ENCODE measurements around the gene LDLRAD4. TPM values are rescaled to one million over a fixed set of nuclear protein-coding genes. Genes with fewer than 3 reads are reported as not detected.

Gene LDLRAD4
- total RNA-seq, 1 donor from 2014 or later: 34.1 TPM

DNA sequence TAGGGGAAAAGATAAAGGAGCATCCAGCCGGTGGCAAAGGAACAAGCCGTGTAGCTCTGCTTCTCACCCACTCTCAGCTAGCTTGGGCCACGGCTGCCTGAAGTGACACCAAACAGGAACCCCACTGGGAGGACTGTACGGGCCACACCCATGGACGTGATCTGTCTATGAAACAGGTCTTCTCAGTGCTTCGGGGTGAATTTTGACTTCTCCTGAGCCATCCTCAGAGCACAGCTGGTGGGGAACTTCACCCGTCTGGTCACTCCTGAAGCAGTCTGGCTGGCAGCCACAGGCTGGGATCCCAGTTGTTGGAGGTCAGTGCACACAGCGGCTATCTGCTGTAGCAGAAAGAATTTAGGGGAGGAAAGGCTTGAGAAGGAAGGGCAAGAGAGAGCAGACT lies 284.0 kb downstream of the LDLRAD4 start:
- H3K36me3 Mint-ChIP-seq (ENCODE audit: low read depth, unreplicated experiment): peaks cover 23% of the 10 kb centered on the region
- no peak overlapping the region for H3K27ac Mint-ChIP-seq (ENCODE audit: unreplicated experiment)
- TF ChIP-seq, protein P1, sequence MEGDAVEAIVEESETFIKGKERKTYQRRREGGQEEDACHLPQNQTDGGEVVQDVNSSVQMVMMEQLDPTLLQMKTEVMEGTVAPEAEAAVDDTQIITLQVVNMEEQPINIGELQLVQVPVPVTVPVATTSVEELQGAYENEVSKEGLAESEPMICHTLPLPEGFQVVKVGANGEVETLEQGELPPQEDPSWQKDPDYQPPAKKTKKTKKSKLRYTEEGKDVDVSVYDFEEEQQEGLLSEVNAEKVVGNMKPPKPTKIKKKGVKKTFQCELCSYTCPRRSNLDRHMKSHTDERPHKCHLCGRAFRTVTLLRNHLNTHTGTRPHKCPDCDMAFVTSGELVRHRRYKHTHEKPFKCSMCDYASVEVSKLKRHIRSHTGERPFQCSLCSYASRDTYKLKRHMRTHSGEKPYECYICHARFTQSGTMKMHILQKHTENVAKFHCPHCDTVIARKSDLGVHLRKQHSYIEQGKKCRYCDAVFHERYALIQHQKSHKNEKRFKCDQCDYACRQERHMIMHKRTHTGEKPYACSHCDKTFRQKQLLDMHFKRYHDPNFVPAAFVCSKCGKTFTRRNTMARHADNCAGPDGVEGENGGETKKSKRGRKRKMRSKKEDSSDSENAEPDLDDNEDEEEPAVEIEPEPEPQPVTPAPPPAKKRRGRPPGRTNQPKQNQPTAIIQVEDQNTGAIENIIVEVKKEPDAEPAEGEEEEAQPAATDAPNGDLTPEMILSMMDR (IDR thresholded peaks at IDR 0.05; ENCODE audit: unreplicated experiment): no peak
- peaks cover 18% of the 10 kb centered on the region for H3K27me3 Mint-ChIP-seq (ENCODE audit: unreplicated experiment)
- peaks cover 12% of the 10 kb centered on the region for H3K9me3 Mint-ChIP-seq (ENCODE audit: unreplicated experiment)
- H3K4me3 Mint-ChIP-seq (ENCODE audit: unreplicated experiment): no peak overlapping the region
- no peak for DNase-seq (ENCODE audit: low spot score)
- H3K4me1 Mint-ChIP-seq (ENCODE audit: unreplicated experiment): peaks cover 30% of the 10 kb centered on the region

DNA sequence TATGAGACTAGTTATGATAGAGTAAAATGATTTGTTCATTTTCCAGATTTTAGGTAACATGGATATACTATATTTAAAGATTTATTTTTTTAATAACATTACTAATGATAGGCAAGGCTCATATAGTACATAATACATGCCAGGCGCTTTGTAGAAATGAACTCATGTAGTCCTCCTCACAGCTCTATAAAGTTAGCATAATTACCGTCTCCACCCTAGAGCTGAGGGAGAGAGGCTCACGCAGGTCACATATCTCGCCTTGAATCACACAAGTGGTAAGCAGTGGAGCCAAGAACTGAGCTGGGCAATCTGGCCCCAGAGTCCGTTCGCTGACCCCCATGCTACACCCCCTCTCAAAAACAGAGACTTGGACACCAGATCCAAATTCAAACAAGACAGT lies 285.3 kb downstream of the LDLRAD4 start:
- TF ChIP-seq, protein P1 (IDR thresholded peaks at IDR 0.05; ENCODE audit: unreplicated experiment): no peak
- peaks cover 30% of the 10 kb centered on the region for H3K4me1 Mint-ChIP-seq (ENCODE audit: unreplicated experiment)
- H3K4me3 Mint-ChIP-seq (ENCODE audit: unreplicated experiment): no peak overlapping the region
- H3K27me3 Mint-ChIP-seq (ENCODE audit: unreplicated experiment): peaks cover 12% of the 10 kb centered on the region
- DNase-seq (ENCODE audit: low spot score): no peak
- peaks cover 9% of the 10 kb centered on the region for H3K9me3 Mint-ChIP-seq (ENCODE audit: unreplicated experiment)
- H3K27ac Mint-ChIP-seq (ENCODE audit: unreplicated experiment): no peak overlapping the region
- peaks cover 12% of the 10 kb centered on the region for H3K36me3 Mint-ChIP-seq (ENCODE audit: low read depth, unreplicated experiment)

- H3K9me3 Mint-ChIP-seq (ENCODE audit: unreplicated experiment): no peaks in the 10 kb centered on the region
- peaks cover 4% of the 10 kb centered on the region for H3K36me3 Mint-ChIP-seq (ENCODE audit: low read depth, unreplicated experiment)
- peaks cover 23% of the 10 kb centered on the region for H3K4me1 Mint-ChIP-seq (ENCODE audit: unreplicated experiment)
- no peak for DNase-seq (ENCODE audit: low spot score)
- H3K4me3 Mint-ChIP-seq (ENCODE audit: unreplicated experiment): no peak overlapping the region
- TF ChIP-seq, protein P1 (IDR thresholded peaks at IDR 0.05; ENCODE audit: unreplicated experiment): no peak
- H3K27ac Mint-ChIP-seq (ENCODE audit: unreplicated experiment): no peak overlapping the region
- peaks cover 2% of the 10 kb centered on the region for H3K27me3 Mint-ChIP-seq (ENCODE audit: unreplicated experiment)
Observed at GRCh38 chr18:13505780-13506345, 287.3 kb downstream of the LDLRAD4 start.

DNA sequence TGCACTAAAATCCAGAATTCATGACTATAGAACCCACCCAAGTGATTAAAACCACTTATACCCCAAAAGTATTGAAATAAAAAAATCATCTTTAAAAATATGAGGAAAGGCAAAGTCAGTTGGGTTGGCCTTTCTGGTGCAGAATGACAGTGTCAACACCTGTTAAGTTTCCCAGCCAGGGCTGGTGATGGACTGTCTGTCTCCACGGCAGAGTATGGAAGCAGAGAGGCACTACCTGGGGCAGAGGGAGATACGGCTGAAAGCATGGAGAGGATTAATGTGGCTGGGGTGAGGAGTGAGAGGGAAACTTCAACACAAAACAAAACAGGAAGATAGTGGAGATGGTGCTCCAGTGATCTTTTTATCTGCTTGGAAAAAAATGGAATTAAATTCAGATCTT lies 292.0 kb downstream of the LDLRAD4 start:
- peaks cover 10% of the 10 kb centered on the region for H3K4me1 Mint-ChIP-seq (ENCODE audit: unreplicated experiment)
- TF ChIP-seq, protein P1 (IDR thresholded peaks at IDR 0.05; ENCODE audit: unreplicated experiment): no peak
- H3K27ac Mint-ChIP-seq (ENCODE audit: unreplicated experiment): no peak overlapping the region
- H3K36me3 Mint-ChIP-seq (ENCODE audit: low read depth, unreplicated experiment): peaks cover 5% of the 10 kb centered on the region
- H3K4me3 Mint-ChIP-seq (ENCODE audit: unreplicated experiment): no peak overlapping the region
- DNase-seq (ENCODE audit: low spot score): no peak
- no peaks in the 10 kb centered on the region for H3K27me3 Mint-ChIP-seq (ENCODE audit: unreplicated experiment)
- H3K9me3 Mint-ChIP-seq (ENCODE audit: unreplicated experiment): no peaks in the 10 kb centered on the region

DNA sequence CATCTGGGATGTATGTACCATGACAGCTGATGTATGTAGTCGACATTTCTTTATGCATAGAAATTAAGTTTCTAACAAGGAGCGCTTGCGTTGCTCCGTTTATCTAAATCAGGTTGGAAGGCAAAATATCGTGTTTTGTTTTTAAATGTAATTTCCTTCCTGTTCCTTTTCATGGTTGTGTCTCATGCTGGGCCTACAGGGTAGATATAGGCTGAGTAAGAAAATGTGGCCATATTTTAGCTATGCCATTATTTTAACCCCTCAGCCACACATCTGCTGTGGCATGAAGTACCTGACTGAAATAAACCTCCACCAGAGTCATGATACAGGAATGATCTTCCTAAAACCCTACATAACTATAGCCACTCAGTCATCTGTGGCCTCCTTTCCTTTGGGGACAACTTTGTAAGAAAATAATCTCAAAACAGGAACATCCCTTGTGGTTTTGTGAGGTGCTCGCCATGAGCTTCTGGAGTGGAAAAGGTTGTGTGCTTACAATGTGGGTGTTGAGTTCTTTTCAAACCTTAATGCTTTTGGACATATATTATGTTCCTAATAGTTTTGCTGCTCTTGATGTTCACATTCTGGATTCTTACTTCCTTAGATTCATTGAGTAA lies 293.5 kb downstream of the LDLRAD4 start:
- H3K27ac Mint-ChIP-seq (ENCODE audit: unreplicated experiment): no peak overlapping the region
- TF ChIP-seq, protein P1 (IDR thresholded peaks at IDR 0.05; ENCODE audit: unreplicated experiment): no peak

More for the DNA sequence above, 293.5 kb downstream of the LDLRAD4 start:
- no peak overlapping the region for H3K4me3 Mint-ChIP-seq (ENCODE audit: unreplicated experiment)
- H3K4me1 Mint-ChIP-seq (ENCODE audit: unreplicated experiment): peaks cover 5% of the 10 kb centered on the region
- no peaks in the 10 kb centered on the region for H3K27me3 Mint-ChIP-seq (ENCODE audit: unreplicated experiment)
- H3K36me3 Mint-ChIP-seq (ENCODE audit: low read depth, unreplicated experiment): peaks cover 12% of the 10 kb centered on the region
- no peaks in the 10 kb centered on the region for H3K9me3 Mint-ChIP-seq (ENCODE audit: unreplicated experiment)
- DNase-seq (ENCODE audit: low spot score): no peak
